Medulla oblongata (tissue), 1 donor: ENCODE measurements around the gene RASL11A.
"Not testable (repeated sequence)": the region's sequence is repeated elsewhere in the genome, so short reads cannot be mapped to it uniquely, and the experiment has no call there.

Source experiments
- DNase-seq: peaks from one replicate; pipeline ENCODE4 v3.0.0-alpha.2; 2015; ENCODE audit errors: extremely low spot score

RASL11A gene

DNA sequence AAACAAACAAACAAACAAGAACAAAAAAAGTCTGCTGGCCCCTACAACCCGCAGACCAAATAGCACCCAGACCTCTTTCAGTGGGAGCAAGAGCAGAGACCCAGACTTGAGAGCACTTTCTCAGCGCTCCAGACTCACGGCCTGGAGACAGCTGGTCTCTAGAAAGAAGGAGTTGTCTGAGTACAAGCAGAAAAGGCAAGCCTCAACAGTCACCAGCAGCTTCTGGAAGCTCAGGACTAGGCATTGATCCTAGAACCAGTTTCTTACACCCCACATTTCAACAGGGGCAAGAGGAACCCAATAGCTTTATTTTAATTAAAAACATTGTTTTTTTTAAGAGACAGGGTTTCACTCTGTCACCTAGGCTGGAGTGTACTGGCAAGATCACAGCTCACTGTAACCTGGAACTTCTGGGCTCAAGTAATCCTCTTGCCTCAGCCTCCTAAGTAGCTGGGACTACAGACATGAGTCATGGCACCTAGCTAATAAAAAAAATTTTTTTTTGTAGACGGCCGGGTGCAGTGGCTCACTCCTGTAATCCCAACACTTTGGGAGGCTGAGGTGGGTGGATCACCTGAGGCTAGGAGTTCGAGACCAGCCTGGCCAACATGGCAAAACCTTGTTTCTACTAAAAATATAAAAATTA is 30.4 kb downstream of the RASL11A start:
- DNase-seq, result no peak

GRCh38 chr13:27302643-27303262 is 32.1 kb downstream of the RASL11A start:
- DNase-seq, result no peak

GRCh38 chr13:27304099-27304498 is 33.5 kb downstream of the RASL11A start:
- no peak for DNase-seq

DNA sequence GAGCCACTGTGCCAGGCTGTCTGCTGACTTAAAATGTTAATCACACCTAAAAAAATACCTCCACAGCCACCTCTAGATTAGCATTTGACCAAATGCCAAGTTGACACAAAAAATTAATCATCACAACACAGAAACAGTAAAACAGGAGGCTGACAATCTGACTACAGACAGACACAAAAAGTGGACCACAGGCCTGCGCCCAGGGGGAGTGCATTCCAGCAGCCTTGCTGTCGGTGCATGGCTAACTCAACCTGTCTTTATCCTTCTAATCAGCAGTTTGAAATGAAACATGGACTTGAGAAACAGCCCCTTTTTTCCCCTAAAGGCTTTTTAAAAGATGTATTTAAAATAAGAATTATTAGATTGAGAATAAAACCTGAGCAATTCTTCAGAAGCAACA is 34.0 kb downstream of the RASL11A start:
- DNase-seq, result no peak

GRCh38 chr13:27306364-27306763 is 35.7 kb downstream of the RASL11A start:
- no peak for DNase-seq

- no peak for DNase-seq
Measured at GRCh38 chr13:27308941-27309340, 38.3 kb downstream of the RASL11A start.

- no peak for DNase-seq
Measured at GRCh38 chr13:27309401-27309958, 38.9 kb downstream of the RASL11A start.

- DNase-seq, result no peak
Measured at GRCh38 chr13:27309967-27310598, 39.5 kb downstream of the RASL11A start.

GRCh38 chr13:27310946-27311345 is 40.3 kb downstream of the RASL11A start:
- DNase-seq, result no peak

DNA sequence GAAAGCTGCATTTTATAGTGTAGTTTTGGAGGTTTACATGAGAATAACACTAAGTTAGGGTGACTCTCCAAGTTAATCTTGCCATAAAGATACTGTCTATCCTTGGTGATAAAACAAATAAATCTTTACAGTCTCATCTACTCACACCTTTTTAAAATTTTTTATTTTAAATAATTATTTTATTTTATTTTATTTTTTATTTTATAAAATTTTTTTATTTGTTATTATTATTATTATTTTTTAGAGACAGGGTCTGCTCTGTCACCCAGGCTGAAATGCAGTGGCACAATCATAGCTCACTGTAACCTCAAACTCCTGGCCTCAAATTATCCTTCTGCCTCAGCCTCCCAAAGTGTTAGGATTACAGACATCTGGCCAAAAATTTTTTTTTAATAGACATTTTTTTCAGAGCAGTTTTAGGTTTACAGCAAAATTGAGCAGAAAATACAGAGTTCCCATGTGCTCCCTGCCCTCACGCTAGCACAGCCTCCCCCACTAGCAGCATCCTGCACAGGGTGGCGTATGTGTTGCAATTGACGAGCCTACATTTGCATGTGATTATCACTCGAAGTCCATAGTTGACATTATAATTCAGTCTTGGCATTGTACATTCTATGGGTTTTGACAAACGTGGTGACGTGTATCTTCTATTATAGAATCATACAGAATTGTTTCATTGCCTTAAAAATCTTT is 41.0 kb downstream of the RASL11A start:
- no peak for DNase-seq

DNA sequence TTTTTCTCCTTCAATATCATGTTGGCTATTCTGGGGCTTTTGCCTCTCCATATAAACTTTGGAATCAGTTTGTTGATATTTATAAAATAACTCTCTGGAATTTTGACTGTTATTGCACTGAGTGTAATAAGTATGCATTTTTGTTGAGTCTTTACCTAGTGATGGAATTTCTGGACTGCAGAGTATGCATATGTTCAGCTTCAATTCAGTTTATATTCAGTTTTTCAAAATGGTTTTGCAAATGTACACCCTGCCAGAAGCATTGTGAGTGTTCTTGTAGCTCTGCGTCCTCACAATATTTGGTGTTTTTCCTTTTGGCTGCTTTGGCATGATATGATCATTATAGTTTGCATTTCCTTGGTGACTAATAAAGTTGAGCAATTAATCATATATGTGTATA is 43.1 kb downstream of the RASL11A start:
- no peak for DNase-seq

GRCh38 chr13:27319404-27319803 is 48.8 kb downstream of the RASL11A start:
- no peak for DNase-seq

DNA sequence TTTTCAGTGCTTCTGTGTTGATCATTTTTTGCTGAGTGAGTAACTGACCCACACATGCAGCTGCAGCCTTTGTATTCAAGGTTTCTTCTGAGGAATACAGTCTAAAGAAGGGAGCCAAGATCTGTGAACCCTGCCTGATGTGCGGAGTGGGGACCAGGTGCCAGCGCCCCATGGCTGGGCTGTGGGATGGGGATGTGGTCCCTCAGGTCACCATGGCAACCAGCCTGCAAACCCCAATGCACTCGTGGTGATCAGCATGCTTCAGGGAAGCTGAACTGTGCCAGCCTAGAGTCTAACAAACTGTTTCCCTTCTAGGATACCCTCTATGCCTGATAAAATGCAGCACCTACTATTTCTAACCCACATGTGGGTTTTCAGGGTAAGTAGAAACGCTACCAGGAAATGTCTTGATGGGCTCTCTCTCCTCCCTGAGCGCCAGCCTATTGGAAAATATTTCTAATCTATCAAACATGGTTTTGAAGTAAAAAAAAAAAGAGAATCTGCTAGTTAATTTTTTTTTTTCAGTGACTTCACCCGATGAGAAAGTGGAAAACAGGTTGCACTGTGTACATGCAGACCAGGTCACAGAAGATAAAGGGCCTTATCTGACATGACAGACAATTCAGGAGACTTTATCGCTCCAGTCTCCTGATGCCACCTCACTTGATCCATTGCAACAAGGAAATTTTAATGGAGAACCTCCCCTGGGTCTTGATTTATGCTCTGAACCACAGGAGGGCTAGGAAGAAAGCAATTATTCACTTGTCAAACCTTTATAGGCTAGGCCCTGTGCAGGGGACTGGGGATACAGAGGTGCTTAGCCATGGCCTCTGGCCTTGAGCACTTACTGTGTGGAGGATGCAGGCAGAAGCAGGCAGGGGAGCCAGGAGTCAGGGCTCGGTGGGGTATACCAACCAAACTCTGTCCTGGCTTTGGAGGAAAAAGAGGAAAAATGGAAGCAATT is 51.1 kb downstream of the RASL11A start:
- DNase-seq, result no peak

- not testable (repeated sequence) for DNase-seq
Measured at GRCh38 chr13:27322443-27322842, 51.8 kb downstream of the RASL11A start.
